ENCODE results near the gene COTL1.

COTL1 gene

DNA sequence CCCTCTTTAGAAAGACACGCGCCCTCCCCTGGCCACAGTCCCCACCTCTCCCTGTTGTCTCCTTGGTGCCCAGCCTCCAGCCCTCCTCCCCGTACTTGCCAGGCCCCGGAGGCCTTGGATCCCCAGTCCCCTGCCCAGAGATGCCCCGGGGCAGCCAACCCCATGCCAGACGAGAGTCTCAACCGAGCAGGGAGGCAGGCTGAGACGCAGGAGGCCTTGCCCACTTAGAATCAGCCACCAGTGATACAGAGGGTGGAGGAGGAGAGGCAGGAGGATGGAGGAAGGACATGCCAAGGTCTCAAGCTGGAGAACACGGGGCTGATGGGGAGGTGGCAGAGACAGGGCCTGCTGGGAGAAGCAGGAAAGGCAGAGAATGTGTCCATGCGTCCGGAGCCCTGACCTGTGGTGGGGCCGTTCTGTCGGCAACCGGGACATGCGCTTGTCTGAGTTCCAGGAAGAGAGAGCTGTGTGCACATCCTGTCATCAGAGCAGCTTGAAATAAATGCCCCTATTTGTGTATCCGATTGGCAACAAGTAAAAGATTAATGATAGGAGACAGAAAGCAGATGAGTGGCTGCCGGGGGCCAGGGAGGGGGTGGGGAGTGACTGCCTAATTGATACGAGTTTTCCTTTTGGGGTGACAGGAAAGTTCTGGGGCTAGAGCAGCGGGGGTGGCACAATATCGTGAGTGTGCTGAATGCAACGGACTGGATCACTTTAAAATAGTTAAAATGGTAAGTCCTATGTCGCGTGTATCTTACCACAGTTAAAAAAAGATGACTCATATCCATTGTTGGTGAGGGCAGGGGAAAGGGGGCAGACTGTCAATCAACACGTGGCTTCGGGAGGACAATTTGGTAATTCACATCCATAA lies 68.7 kb downstream of the COTL1 start:
- no peak for DNase-seq (ENCODE audit: low read depth)

DNA sequence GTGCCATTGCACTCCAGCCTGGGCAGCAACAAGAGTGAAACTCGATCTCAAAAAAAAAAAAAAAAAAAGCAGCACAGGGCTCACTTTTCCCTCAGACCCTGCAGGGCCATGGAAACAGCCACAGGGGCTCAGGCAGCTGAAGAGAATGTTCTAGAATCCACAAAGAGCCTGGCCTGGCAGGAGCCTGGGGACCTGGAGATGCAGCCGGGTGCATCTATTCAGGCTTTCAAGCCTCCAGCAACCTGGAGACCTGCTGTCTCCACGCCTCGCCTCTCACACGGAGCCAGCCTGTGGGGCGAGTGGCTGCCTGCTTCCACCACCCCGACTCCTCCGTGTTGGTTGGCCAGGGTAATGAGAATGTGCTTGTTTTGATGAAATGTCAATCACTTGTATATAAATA lies 69.4 kb downstream of the COTL1 start:
- no peak for DNase-seq (ENCODE audit: low read depth)

- no peak for DNase-seq (ENCODE audit: low read depth)
Measured at GRCh38 chr16:84547546-84548061, 70.3 kb downstream of the COTL1 start.

- no peak for DNase-seq (ENCODE audit: low read depth)
Measured at GRCh38 chr16:84546669-84547545, 71.0 kb downstream of the COTL1 start.

DNA sequence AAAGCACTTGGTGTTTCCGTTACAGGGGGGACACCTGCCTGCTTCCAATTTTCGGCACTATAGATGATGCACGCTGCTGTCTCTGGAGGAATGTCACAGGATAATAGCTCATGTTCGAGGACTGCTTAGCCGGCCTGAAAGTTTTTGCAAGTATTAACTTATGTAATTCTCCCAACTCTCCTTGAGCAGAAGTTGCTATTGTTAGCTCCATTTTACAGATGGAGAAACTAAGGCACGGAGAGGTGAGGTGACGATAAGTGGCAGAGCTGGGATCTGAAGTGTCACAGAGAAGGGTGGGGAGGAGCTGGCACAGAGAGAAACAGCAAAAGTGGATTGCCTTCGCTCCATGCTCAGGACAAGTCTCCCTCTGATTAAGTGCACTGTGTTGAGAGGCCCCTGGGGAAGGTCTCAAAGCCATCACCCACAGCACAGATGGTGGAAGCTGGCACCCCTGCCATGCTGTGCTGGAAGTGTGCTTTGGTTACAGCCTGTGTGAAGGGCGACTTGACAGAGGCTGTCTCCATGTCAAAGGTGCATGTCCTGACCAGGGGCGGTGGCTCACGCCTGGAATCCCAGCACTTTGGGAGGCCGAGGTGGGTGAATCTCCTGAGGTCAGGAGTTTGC lies 72.7 kb downstream of the COTL1 start:
- no peak for DNase-seq (ENCODE audit: low read depth)

GRCh38 chr16:84544031-84544773 lies 73.7 kb downstream of the COTL1 start:
- no peak for DNase-seq (ENCODE audit: low read depth)

- no peak for DNase-seq (ENCODE audit: low read depth)
Measured at GRCh38 chr16:84543253-84543652, 74.6 kb downstream of the COTL1 start.

GRCh38 chr16:84541999-84542817 lies 75.7 kb downstream of the COTL1 start:
- DNase-seq (ENCODE audit: low read depth): no peak

DNA sequence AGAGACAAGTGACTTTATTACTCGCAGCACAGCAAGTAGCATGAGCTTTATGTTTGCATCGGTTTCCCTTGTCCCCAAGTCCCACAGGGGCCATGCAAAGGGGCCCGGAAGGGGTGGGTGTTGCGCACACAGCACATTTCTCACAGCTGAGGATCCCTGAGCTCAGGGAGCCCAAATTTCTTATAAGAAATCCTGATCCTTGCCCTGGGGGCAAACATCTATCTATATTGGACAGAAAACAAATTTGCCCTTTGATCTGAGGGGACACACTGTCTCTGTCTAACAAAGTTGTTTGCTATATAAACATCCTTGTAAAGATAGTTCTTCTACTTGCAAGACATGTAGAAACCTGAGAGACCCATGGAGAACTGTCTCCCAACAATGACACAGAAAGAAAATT lies 77.7 kb downstream of the COTL1 start:
- no peak for DNase-seq (ENCODE audit: low read depth)

DNA sequence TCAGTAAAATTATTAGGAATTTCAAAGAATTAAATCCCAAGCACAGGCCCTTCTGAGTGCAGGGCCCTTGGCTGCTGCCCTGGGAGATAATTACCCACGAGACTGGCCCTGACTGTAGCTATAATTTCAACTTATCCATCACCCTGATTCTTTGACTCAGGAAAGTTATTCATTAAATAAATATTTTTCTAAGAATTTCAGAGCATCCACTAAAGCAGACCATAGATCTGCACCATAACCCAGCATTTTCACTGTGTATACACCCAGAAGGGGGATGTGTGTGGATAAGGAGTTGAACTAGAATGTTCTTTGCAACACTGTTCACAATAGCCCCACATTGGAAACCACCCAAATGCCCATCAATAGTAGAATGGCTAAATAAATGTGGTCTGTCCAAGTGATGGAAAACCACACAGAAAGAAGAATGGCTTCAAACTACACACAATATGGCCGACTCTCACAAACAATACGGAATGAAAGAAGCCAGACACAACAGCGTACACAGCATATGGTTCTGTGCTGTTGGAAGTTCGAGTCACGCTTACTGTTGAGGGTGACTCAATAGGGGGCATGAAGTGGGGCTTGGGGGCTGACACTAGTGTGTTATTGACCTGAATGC lies 79.5 kb downstream of the COTL1 start:
- no peak for DNase-seq (ENCODE audit: low read depth)

DNA sequence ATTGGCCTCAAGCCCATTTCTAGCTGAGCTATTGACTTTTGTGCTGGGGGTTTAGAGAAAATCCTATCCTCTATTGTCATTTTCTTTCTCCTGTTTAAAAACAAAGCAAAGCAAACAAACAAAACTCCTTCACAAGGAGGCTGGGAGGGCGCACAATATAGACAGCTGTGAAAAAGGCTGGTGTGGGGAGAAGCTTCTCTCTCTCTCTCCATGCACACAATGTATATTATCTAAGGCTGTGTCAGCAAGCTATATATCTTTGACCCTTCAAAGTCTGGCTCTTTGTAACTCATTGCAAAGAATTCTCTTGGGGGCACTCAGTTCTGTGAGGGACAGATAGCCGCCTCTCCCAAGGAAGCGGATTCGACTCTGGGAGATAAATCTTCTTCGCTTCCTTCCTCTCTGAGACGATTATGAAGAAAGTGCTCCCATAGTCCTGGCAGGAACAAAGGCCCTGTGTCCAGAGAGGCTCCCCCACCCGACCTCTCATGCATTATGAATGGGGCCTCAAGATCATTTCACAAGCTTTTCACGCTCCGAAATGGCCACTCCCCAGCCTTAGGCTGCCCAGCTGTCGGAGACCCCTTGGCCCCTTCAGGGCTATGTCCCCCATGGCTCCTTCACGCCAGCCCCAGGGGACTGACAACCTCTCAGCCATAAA lies 80.3 kb downstream of the COTL1 start:
- no peak for DNase-seq (ENCODE audit: low read depth)

GRCh38 chr16:84535851-84536250 lies 82.0 kb downstream of the COTL1 start:
- DNase-seq (ENCODE audit: low read depth): no peak

DNA sequence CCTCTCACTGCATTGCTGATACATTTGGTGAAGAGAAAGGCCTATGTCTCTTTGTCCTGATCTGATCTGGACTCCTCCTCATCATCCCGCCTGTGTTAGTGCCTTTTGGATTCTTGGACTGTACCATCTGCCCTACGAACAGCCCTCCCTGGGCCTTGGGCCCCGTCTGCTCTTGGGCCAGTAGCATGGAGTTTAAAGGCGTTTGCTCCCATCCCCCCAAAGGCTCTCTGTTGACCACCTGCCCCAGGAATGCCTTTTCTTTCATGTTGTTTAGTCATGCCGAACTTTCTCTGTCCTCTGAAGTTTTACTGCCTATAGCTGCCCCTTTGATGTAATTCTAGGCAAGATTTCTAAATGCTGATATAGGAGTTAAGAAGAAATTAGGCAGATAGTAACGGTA lies 82.5 kb downstream of the COTL1 start:
- no peak for DNase-seq (ENCODE audit: low read depth)

GRCh38 chr16:84534815-84535214 lies 83.1 kb downstream of the COTL1 start:
- no peak for DNase-seq (ENCODE audit: low read depth)

DNA sequence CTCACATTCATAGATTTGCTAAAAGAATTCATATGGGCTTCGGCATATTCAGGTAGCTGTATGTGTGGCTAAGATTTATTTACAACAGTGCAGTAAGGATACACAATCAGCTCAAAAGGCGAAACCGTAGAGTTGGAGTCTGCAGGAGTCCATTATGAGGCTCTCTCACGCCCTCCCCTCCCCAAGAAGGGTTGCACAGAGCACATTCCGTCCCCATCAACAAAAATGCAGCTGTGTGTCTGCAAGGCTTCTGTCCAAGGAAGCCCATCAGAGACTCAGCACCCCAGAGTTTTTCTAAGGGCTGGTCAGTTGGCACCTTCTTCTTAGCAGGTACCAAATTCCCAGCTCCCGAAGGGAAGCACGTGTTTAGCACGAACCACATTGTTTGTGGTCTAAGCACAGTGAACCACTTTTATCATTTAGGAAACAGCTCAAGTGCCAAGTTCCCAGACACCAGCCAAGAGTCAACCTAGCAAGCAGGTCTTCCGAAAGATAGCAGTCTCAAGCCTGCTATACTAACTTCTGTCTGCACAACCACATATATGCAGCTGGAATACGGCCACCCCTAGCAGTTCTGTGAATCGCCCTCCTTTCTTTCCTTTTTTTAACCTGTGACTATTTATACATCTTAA lies 84.9 kb downstream of the COTL1 start:
- DNase-seq (ENCODE audit: low read depth): no peak

- no peak for DNase-seq (ENCODE audit: low read depth)
Measured at GRCh38 chr16:84532291-84532724, 85.6 kb downstream of the COTL1 start.

GRCh38 chr16:84531671-84532111 lies 86.2 kb downstream of the COTL1 start:
- no peak for DNase-seq (ENCODE audit: low read depth)

DNA sequence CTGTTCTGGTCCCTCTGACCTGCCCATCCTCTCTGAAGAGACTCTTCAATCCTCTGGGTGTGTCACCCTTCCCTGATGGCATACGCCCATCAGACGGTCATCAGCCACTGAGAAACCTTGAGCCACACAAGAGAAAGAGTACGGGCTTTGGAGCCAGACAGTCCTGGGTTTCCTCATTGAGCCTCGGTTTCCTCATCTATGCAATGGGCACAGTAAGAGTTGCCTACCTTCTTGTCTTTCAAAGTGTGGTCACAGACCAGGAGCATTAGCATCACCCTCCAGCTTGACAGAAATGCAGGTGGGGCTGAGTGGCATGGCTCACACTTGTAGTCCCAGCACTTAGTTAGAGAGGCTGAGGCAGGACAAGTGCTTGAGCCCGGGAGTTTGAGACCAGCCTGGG lies 87.3 kb downstream of the COTL1 start:
- no peak for DNase-seq (ENCODE audit: low read depth)

- DNase-seq (ENCODE audit: low read depth): no peak
Measured at GRCh38 chr16:84529607-84530006, 88.3 kb downstream of the COTL1 start.

Measured in stimulated activated CD8-positive, alpha-beta memory T cell treated with anti-CD3 and anti-CD28 coated beads, Interleukin-12 subunit alpha, Interleukin-12 subunit beta, amount 100 ng/mL, for 1 hour (primary cell).